Kidney epithelial cell (primary cell): ENCODE results near the gene NANOS1. TPM values are rescaled to one million over a fixed set of nuclear protein-coding genes. Genes with fewer than 3 reads are reported as not detected.

Experiments
- DNase-seq: peaks from one replicate; pipeline ENCODE4 v3.0.0-alpha.2; 2010; ENCODE audit warnings: low read depth
- H3K27me3 ChIP-seq: 2 replicates; pipeline ENCODE4 v1.6.0; 2011; ENCODE audit warnings: low read length; ENCODE audit not compliant: control insufficient read depth, insufficient read depth
- H3K36me3 ChIP-seq: 2 replicates; pipeline ENCODE4 v1.5.1; 2011; ENCODE audit warnings: low read length; ENCODE audit not compliant: control insufficient read depth, insufficient read depth
- H3K4me3 ChIP-seq: 2 replicates; pipeline ENCODE4 v1.5.1; 2011; ENCODE audit warnings: low read depth, mild to moderate bottlenecking, control low read depth, low read length
- total RNA-seq: library from RNA; depleted of rRNA; stranded (reverse); fragments of >200 nt; gene quantifications from 2 replicates; pipeline ENCODE4 v1.2.3, GENCODE V29; 2015
- TF ChIP-seq, protein P1 (sequence below): IDR thresholded peaks from 2 replicates; pipeline ENCODE4 v1.5.1; 2011; ENCODE audit warnings: mild to moderate bottlenecking, moderate library complexity, low read length, control low read depth, inconsistent platforms; ENCODE audit not compliant: insufficient read depth, poor library complexity, severe bottlenecking

The NANOS1 gene, protein sequence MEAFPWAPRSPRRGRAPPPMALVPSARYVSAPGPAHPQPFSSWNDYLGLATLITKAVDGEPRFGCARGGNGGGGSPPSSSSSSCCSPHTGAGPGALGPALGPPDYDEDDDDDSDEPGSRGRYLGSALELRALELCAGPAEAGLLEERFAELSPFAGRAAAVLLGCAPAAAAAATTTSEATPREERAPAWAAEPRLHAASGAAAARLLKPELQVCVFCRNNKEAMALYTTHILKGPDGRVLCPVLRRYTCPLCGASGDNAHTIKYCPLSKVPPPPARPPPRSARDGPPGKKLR
- total RNA-seq, result 0.88 and 1.6 TPM in 2 replicates

DNA sequence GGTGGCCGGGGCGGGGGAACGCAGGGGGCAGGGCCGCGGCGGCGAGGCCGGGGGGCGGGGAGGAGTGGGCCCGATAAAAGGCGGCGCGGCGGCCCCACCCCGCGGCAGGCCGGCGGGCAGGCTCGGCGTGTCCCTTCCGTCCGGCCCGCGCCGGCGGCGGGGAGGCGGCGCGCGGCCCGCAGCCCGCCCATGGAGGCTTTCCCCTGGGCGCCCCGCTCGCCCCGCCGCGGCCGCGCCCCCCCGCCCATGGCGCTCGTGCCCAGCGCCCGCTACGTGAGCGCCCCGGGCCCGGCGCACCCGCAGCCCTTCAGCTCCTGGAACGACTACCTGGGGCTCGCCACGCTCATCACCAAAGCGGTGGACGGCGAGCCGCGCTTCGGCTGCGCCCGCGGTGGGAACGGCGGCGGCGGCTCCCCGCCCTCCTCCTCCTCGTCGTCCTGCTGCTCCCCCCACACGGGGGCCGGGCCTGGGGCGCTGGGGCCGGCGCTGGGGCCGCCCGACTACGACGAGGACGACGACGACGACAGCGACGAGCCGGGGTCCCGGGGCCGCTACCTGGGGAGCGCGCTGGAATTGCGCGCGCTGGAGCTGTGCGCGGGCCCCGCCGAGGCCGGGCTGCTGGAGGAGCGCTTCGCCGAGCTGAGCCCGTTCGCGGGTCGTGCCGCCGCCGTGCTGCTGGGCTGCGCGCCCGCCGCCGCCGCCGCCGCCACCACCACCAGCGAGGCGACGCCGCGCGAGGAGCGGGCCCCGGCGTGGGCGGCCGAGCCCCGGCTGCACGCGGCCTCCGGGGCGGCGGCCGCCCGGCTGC, at the start of gene NANOS1:
TSS of gene NANOS1 (plus strand) at position 102 of the 808 bp plus-strand sequence. CDS start at position 190, 88 bp downstream.
- Histone ChIP-seq H3K4me3 (peak within 1 kb of the TSS; percentile 36), H3K27me3 (no peaks in the 10 kb centered on the region), H3K36me3 (no peaks in the 10 kb centered on the region)
- DNase-seq, result no peak
- TF ChIP-seq, protein P1, sequence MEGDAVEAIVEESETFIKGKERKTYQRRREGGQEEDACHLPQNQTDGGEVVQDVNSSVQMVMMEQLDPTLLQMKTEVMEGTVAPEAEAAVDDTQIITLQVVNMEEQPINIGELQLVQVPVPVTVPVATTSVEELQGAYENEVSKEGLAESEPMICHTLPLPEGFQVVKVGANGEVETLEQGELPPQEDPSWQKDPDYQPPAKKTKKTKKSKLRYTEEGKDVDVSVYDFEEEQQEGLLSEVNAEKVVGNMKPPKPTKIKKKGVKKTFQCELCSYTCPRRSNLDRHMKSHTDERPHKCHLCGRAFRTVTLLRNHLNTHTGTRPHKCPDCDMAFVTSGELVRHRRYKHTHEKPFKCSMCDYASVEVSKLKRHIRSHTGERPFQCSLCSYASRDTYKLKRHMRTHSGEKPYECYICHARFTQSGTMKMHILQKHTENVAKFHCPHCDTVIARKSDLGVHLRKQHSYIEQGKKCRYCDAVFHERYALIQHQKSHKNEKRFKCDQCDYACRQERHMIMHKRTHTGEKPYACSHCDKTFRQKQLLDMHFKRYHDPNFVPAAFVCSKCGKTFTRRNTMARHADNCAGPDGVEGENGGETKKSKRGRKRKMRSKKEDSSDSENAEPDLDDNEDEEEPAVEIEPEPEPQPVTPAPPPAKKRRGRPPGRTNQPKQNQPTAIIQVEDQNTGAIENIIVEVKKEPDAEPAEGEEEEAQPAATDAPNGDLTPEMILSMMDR, result no peak

DNA sequence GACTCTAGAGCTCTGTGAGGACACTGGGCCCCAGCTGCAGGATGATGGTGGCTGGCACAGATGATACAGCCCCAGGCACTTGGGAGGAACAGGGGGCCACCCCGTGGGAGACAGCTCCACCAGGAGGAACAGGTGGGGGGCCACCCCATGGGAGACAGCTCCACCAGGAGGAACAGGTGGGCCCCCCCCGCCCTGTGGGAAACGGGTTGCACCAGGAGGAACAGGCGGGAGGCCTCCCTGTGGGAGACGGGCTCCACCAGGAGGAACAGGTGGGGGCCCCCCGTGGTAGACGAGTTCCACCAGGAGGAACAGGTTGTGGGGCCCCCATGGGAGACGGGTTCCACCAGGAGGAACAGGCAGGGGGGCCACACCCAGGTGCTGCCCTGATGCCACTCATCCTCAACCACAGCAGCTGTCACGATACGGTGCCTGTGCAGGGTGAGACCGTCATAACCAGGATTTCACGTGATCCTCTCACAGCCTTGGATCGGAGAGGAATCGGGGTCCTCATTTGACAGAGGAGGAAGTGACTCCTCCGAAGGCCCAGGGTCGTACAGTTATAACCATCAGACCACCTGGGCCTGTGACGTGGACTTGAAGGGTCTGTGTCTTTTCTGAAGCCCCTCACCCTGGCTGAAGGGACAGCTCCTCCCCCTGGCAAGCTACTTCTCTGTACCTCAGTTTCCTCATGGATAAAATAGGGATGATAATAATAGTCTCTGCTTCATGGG, 49.2 kb upstream of the NANOS1 start:
- no peak for DNase-seq
- Histone ChIP-seq H3K27me3 (no peaks in the 10 kb centered on the region), H3K4me3 (no peak overlapping the region), H3K36me3 (no peaks in the 10 kb centered on the region)
- TF ChIP-seq, protein P1, result no peak

DNA sequence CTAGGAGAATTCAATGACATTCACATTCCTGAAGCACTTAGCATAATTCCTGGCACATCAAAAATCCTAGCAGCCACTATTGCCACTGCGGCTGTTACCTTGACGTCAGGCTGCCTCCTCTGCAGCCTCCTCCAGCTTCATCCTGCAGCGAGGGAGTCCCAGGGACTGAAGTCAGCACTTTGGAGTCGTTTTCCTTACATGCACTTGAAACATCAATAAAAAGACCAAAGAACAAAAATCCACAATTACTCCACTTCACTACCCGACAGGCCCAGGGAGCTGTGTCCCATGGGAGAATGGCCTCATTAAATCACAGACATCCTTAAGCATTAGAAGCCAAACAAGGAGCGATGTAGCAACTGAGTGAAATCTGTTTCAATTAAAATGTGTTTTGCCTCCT, 48.6 kb upstream of the NANOS1 start:
- no peaks in the 10 kb centered on the region for H3K36me3 ChIP-seq
- H3K4me3 ChIP-seq, result no peak overlapping the region
- DNase-seq, result no peak
- TF ChIP-seq, protein P1, result no peak
- H3K27me3 ChIP-seq, result no peaks in the 10 kb centered on the region

DNA sequence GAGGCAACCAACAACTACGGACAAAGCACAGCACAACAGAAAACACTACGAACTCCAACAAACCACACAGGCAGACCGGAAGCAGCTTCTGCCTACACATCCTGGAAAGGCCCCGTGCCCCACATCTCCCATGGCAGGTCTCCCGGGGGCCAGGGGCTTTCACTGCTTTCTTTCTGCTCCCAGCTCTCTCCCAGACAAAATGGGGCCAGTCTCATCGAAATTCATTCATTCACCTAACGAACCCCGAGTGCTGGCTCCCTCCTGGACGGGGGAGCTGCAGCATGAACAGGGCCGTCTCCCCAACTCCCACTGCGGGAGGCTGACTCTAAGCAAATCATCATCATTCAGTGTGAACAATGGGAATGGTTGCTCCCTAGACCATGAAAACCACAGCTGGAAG, 47.6 kb upstream of the NANOS1 start:
- H3K36me3 ChIP-seq, result no peaks in the 10 kb centered on the region
- no peak overlapping the region for H3K4me3 ChIP-seq
- TF ChIP-seq, protein P1, result no peak
- no peak for DNase-seq
- no peaks in the 10 kb centered on the region for H3K27me3 ChIP-seq

DNA sequence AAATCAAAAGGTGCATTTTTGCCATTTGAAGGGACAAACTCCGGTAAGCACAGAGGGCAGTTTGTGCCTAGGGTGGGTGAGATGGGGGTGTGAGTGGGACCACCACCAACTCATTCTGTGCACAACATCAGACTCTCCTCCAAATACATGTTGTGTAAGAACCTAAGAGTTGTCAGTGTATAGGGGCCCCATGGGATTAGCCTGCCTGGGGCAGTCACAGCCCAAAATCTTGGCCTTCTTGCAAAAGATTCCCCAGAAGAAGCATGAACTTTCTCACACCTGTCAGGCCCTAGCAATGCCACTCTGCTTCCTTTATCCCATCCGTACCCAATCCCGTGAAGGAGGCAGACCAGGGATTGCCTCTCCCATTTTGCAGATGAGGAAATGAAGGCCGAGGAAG, 47.1 kb upstream of the NANOS1 start:
- Histone ChIP-seq H3K4me3 (no peak overlapping the region), H3K27me3 (no peaks in the 10 kb centered on the region), H3K36me3 (no peaks in the 10 kb centered on the region)
- no peak for DNase-seq
- TF ChIP-seq, protein P1, result no peak
